Measurements from ENCODE around the gene NUMB. TPM values are rescaled to one million over a fixed set of nuclear protein-coding genes. Genes with fewer than 3 reads are reported as not detected.

Gene NUMB
- polyA plus RNA-seq, 1 donor from 2014 or later = 11.5 TPM

DNA sequence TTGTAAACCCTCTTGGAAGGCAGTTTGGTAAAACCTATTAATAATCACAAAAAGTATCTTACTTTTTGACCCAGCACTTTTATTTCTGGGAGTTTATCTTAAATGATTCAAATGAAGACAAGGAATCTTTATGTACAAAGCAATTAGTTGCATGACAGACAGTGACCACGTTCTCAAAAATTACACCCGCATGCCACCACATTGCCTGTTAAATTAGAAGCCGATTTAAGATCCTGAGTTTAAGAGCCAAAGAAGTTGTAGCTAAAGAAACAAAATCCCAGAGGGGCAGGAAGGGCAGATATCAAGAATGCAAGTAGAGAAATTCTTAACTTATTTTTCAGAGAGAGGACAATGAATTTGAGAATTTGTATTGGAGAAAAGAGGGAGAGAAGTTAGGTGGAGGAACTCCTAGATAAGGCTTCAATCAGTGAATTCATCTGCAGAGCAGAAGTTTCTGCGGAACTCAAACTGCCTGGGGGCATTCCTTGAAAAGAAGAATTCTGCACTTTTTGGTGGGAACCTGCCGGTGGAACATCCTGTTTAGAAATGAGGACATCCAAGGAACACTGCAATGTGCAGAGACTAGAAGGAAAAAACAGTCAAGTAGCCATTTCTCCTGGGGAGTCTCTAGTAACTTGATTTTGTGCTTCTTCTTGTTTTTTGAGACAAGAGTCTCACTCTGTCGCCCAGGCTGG is 31.3 kb upstream of the NUMB start:
- no peak overlapping the region for H3K4me2 ChIP-seq (ENCODE audit: low read length)
- peaks cover 12% of the 10 kb centered on the region for H3K9me3 ChIP-seq (ENCODE audit: low read length)
- no peak overlapping the region for H3K27ac ChIP-seq (ENCODE audit: low read length)
- no peaks in the 10 kb centered on the region for H3F3A ChIP-seq (ENCODE audit: insufficient read depth, low read length, poor library complexity, severe bottlenecking)
- H3K79me2 ChIP-seq (replicated peaks; ENCODE audit: insufficient read depth, low read length) = peaks cover 16% of the 10 kb centered on the region
- H3K9ac ChIP-seq (ENCODE audit: low read length) = no peak overlapping the region
- H2AFZ ChIP-seq (ENCODE audit: low read depth, low read length) = no peak overlapping the region
- no peaks in the 10 kb centered on the region for H4K20me1 ChIP-seq (ENCODE audit: insufficient read depth)
- TF ChIP-seq EZH2 (IDR thresholded peaks at IDR 0.05; ENCODE audit: borderline replicate concordance, insufficient read depth, low read length, poor library complexity, severe bottlenecking) (no peak), EP300 (conservative IDR thresholded peaks at IDR 0.05; ENCODE audit: poor library complexity, severe bottlenecking) (no peak), POLR2AphosphoS5 (IDR thresholded peaks at IDR 0.05) (no peak), RAD21 (conservative IDR thresholded peaks at IDR 0.05) (no peak), TAF1 (IDR thresholded peaks at IDR 0.05; ENCODE audit: low read depth) (no peak), CTCF (IDR thresholded peaks at IDR 0.05; ENCODE audit: poor library complexity, severe bottlenecking) (no peak), SMC3 (conservative IDR thresholded peaks at IDR 0.05; ENCODE audit: poor library complexity) (no peak), MXI1 (conservative IDR thresholded peaks at IDR 0.05; ENCODE audit: poor library complexity, severe bottlenecking) (no peak)
- TF ChIP-seq, protein P1, sequence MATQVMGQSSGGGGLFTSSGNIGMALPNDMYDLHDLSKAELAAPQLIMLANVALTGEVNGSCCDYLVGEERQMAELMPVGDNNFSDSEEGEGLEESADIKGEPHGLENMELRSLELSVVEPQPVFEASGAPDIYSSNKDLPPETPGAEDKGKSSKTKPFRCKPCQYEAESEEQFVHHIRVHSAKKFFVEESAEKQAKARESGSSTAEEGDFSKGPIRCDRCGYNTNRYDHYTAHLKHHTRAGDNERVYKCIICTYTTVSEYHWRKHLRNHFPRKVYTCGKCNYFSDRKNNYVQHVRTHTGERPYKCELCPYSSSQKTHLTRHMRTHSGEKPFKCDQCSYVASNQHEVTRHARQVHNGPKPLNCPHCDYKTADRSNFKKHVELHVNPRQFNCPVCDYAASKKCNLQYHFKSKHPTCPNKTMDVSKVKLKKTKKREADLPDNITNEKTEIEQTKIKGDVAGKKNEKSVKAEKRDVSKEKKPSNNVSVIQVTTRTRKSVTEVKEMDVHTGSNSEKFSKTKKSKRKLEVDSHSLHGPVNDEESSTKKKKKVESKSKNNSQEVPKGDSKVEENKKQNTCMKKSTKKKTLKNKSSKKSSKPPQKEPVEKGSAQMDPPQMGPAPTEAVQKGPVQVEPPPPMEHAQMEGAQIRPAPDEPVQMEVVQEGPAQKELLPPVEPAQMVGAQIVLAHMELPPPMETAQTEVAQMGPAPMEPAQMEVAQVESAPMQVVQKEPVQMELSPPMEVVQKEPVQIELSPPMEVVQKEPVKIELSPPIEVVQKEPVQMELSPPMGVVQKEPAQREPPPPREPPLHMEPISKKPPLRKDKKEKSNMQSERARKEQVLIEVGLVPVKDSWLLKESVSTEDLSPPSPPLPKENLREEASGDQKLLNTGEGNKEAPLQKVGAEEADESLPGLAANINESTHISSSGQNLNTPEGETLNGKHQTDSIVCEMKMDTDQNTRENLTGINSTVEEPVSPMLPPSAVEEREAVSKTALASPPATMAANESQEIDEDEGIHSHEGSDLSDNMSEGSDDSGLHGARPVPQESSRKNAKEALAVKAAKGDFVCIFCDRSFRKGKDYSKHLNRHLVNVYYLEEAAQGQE (IDR thresholded peaks at IDR 0.05; ENCODE audit: borderline replicate concordance) = no peak
- H3K36me3 ChIP-seq (ENCODE audit: insufficient read depth, low read length) = peaks cover 15% of the 10 kb centered on the region
- no peak overlapping the region for H3K4me3 ChIP-seq (ENCODE audit: low read length)
- H3K27me3 ChIP-seq (ENCODE audit: insufficient read depth, low read depth, low read length) = no peaks in the 10 kb centered on the region
- H3K9me2 ChIP-seq (ENCODE audit: insufficient read depth, low read length) = no peaks in the 10 kb centered on the region

- H3K27ac ChIP-seq (ENCODE audit: low read length) = no peak overlapping the region
- TF ChIP-seq RAD21 (conservative IDR thresholded peaks at IDR 0.05) (no peak), CTCF (IDR thresholded peaks at IDR 0.05; ENCODE audit: poor library complexity, severe bottlenecking) (no peak), SMC3 (conservative IDR thresholded peaks at IDR 0.05; ENCODE audit: poor library complexity) (no peak), MXI1 (conservative IDR thresholded peaks at IDR 0.05; ENCODE audit: poor library complexity, severe bottlenecking) (no peak), POLR2AphosphoS5 (IDR thresholded peaks at IDR 0.05) (no peak)
- TF ChIP-seq, protein P1 (IDR thresholded peaks at IDR 0.05; ENCODE audit: borderline replicate concordance) = no peak
- no peaks in the 10 kb centered on the region for H3K79me2 ChIP-seq (replicated peaks; ENCODE audit: insufficient read depth, low read length)
- H3K36me3 ChIP-seq (ENCODE audit: insufficient read depth, low read length) = no peaks in the 10 kb centered on the region
- no peak overlapping the region for H3K9ac ChIP-seq (ENCODE audit: low read length)
- H3K4me3 ChIP-seq (ENCODE audit: low read length) = no peak overlapping the region
- no peak overlapping the region for H2AFZ ChIP-seq (ENCODE audit: low read depth, low read length)
- H3F3A ChIP-seq (ENCODE audit: insufficient read depth, low read length, poor library complexity, severe bottlenecking) = no peaks in the 10 kb centered on the region
- no peak overlapping the region for H3K4me2 ChIP-seq (ENCODE audit: low read length)
- no peaks in the 10 kb centered on the region for H3K9me2 ChIP-seq (ENCODE audit: insufficient read depth, low read length)
- no peaks in the 10 kb centered on the region for H3K9me3 ChIP-seq (ENCODE audit: low read length)
- H3K27me3 ChIP-seq (ENCODE audit: insufficient read depth, low read depth, low read length) = no peaks in the 10 kb centered on the region
- H4K20me1 ChIP-seq (ENCODE audit: insufficient read depth) = no peaks in the 10 kb centered on the region
Observed at GRCh38 chr14:73478684-73479083, 20.3 kb upstream of the NUMB start.
